ENCODE measurements around the gene DMXL1. TPM values are rescaled to one million over a fixed set of nuclear protein-coding genes. Genes with fewer than 3 reads are reported as not detected.

Gene DMXL1, protein sequence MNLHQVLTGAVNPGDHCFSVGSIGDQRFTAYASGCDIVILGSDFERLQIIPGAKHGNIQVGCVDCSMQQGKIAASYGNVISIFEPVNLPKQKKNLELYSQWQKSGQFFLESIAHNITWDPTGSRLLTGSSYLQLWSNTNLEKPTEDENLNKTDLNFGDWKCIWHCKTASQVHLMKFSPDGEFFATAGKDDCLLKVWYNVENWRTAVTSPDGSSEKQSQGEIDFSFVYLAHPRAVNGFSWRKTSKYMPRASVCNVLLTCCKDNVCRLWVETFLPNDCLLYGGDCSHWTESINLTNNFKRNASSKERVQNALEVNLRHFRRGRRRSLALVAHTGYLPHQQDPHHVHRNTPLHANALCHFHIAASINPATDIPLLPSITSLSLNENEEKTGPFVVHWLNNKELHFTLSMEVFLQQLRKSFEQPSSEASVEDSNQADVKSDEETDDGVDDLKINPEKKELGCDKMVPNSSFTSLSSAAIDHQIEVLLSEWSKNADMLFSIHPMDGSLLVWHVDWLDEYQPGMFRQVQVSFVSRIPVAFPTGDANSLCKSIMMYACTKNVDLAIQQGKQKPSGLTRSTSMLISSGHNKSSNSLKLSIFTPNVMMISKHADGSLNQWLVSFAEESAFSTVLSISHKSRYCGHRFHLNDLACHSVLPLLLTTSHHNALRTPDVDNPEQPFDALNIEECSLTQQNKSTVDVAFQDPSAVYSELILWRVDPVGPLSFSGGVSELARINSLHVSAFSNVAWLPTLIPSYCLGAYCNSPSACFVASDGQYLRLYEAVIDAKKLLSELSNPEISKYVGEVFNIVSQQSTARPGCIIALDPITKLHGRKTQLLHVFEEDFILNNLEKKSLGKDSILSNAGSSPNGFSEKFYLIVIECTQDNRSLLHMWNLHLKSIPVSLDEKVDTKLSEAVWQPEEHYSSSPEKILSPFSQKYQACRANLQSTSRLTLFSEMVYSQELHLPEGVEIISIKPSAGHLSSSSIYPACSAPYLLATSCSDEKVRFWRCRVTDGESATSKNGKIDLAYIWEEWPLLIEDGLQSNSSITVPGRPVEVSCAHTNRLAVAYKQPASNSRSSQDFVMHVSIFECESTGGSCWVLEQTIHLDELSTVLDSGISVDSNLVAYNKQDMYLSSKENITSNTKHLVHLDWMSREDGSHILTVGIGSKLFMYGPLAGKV (N-terminal part only)
- total RNA-seq, result 32.9 to 44.0 TPM (median 35.0 TPM) in 3 replicates
- long read RNA-seq, partial matches to known transcripts, result 5 of 6 reads
- long read RNA-seq, other reads (novel, unspliced or antisense), result 1 of 6 reads

DNA sequence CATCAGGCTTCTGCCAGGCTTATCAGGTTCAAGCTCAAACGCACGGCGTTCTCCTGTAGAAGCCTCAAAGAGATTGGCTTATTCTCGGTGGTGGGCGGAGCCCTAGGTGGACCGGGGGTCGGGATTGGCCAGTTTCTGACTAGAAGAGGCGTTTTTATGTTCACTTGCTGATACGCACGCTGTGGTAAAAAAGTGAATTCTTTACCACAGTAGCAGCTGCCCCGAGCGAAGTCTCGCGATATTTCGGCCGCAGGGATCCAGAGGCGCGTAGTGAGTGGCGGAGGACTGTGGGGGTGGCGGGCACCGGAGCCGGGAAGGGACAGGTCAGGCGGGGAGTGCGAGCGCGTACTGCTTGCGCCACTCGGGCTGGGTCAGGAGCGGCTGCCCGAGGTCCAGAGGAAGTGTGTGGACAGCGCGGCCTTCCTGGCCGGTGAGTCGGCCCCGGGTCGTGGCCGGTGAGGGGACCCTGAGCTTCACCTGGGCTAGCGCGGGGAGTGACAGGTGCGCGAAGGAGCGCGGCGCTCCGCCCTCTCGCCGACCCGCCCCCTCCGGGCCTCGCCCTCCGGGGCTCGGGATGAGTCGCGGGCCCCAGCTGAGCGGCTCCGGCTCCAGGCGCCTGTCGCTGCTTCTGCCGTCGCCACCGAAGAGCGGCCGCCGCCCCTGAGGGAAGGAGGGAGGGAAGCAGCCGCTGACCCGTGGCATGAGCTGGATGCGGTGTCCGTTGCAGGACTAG, at the start of gene DMXL1:
TSS of gene DMXL1 (plus strand) at position 260 of the 733 bp plus-strand sequence. CDS start 483 bp downstream, outside the sequence.
- H3K9me3 Mint-ChIP-seq (ENCODE audit: low read depth), result no peaks in the 10 kb centered on the region
- peaks cover 39% of the 10 kb centered on the region for H3K4me1 Mint-ChIP-seq (ENCODE audit: low read depth)
- H3K4me3 Mint-ChIP-seq (ENCODE audit: unreplicated experiment), result peak within 1 kb of the TSS; percentile 88
- no peaks in the 10 kb centered on the region for H3K27me3 Mint-ChIP-seq (ENCODE audit: low read depth)
- DNase-seq (ENCODE audit: low spot score), result peak; percentile 99
- TF ChIP-seq, protein P1, sequence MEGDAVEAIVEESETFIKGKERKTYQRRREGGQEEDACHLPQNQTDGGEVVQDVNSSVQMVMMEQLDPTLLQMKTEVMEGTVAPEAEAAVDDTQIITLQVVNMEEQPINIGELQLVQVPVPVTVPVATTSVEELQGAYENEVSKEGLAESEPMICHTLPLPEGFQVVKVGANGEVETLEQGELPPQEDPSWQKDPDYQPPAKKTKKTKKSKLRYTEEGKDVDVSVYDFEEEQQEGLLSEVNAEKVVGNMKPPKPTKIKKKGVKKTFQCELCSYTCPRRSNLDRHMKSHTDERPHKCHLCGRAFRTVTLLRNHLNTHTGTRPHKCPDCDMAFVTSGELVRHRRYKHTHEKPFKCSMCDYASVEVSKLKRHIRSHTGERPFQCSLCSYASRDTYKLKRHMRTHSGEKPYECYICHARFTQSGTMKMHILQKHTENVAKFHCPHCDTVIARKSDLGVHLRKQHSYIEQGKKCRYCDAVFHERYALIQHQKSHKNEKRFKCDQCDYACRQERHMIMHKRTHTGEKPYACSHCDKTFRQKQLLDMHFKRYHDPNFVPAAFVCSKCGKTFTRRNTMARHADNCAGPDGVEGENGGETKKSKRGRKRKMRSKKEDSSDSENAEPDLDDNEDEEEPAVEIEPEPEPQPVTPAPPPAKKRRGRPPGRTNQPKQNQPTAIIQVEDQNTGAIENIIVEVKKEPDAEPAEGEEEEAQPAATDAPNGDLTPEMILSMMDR (IDR thresholded peaks at IDR 0.05), result peak; percentile 11
- peak within 1 kb of the TSS; percentile 100 for H3K27ac Mint-ChIP-seq (ENCODE audit: unreplicated experiment)
- H3K36me3 Mint-ChIP-seq (ENCODE audit: low read depth), result peaks cover 2% of the 10 kb centered on the region

DNA sequence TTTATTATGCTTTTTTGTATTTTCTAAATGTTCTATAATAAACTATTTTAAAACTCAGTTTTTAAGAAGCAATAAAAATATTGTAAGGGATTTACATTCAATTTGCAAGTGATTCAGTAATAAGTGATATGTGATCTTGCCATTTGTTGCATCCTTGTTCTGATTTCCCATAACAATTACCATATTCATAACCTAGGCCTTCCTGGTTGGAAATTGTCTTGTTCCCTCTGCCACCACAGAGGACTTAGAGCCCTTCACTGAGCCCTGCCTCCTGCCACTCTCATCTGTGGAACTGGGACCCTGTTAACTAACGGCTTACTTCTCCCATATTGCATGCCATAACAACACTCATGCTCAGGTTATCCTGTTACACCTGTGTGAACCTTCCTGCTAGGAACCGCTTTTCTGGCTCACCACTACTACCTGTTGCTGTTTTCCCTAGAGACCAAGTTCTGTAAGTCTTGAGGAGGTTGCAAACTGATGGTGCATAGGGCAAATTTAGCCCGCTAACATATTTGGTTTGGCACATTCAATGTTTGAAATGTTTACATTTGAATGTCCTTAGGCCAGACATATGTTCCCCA, 49.6 kb upstream of the DMXL1 start:
- Mint-ChIP-seq H3K27ac (ENCODE audit: unreplicated experiment) (no peak overlapping the region), H3K9me3 (ENCODE audit: low read depth) (peaks cover 8% of the 10 kb centered on the region), H3K4me1 (ENCODE audit: low read depth) (peaks cover 4% of the 10 kb centered on the region), H3K4me3 (ENCODE audit: unreplicated experiment) (no peak overlapping the region), H3K27me3 (ENCODE audit: low read depth) (no peaks in the 10 kb centered on the region), H3K36me3 (ENCODE audit: low read depth) (no peaks in the 10 kb centered on the region)
- DNase-seq (ENCODE audit: low spot score), result no peak
- TF ChIP-seq, protein P1 (IDR thresholded peaks at IDR 0.05), result no peak

DNA sequence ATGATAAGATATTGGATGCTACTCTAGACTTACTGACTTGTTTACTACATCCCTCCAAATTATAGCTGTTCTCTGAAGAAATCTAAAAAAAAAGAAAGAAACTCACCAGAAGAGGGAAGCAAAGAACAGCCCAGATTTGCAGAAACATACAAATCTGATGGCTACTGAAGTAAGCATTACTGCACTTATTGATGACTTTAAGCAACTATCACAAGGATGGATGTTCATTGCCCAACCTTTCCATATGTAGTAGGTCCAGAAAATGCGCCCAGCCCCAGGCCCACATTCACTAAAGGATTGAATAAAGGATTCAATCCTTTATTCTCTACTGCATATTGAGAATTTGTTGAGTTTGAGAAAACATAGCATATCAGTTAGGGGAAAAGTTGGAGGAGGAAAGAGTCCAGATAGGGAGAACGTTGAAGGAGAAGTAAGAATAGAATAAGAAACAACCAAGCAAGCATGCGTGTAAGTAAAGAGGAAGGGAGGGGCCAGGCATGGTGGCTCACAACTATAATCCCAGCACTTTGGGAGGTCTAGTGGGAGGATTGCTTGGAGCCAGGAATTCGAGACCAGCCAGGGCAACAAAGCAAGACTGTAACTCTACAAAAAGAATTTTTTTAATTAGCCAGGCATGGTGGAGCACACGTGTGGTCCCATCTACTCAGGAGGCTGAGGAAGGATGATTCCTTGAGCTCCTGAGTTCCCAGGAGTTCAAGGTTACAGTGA, 48.7 kb upstream of the DMXL1 start:
- Mint-ChIP-seq H3K4me3 (ENCODE audit: unreplicated experiment) (no peak overlapping the region), H3K36me3 (ENCODE audit: low read depth) (no peaks in the 10 kb centered on the region), H3K27me3 (ENCODE audit: low read depth) (no peaks in the 10 kb centered on the region), H3K4me1 (ENCODE audit: low read depth) (peaks cover 4% of the 10 kb centered on the region), H3K27ac (ENCODE audit: unreplicated experiment) (no peak overlapping the region), H3K9me3 (ENCODE audit: low read depth) (peaks cover 8% of the 10 kb centered on the region)
- DNase-seq (ENCODE audit: low spot score), result no peak
- TF ChIP-seq, protein P1 (IDR thresholded peaks at IDR 0.05), result peak; percentile 85

DNA sequence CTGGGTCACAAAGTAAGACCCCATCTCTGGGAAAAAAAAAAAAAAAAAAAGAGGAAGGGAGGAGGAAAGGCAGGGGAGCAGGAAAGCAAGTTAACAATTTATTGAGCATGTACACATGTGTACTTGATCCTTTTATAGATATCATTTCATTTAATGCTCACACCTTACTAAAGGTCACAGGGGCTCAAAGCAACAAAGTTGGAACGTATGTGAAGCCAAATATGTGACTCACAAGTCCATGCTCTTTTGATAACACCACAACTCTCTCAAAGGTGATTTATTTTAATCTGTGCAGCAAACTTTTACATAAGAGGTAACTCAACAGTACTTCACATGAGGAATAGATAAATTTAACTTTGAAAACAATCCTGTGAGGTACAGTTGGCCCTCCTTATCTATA, 48.1 kb upstream of the DMXL1 start:
- TF ChIP-seq, protein P1 (IDR thresholded peaks at IDR 0.05), result no peak
- H3K36me3 Mint-ChIP-seq (ENCODE audit: low read depth), result no peaks in the 10 kb centered on the region
- no peak for DNase-seq (ENCODE audit: low spot score)
- H3K4me1 Mint-ChIP-seq (ENCODE audit: low read depth), result peaks cover 4% of the 10 kb centered on the region
- no peak overlapping the region for H3K4me3 Mint-ChIP-seq (ENCODE audit: unreplicated experiment)
- no peak overlapping the region for H3K27ac Mint-ChIP-seq (ENCODE audit: unreplicated experiment)
- peaks cover 8% of the 10 kb centered on the region for H3K9me3 Mint-ChIP-seq (ENCODE audit: low read depth)
- no peaks in the 10 kb centered on the region for H3K27me3 Mint-ChIP-seq (ENCODE audit: low read depth)

Data from chondrocyte (in vitro differentiated cells).